Retinal pigment epithelial cell (primary cell): ENCODE results near the gene DUSP22.

Source experiments
- DNase-seq: peaks from one replicate; pipeline ENCODE4 v3.0.0-alpha.2; 2010; ENCODE audit warnings: low read depth
- H3K4me3 ChIP-seq: 2 replicates; pipeline ENCODE4 v1.5.1; 2011; ENCODE audit warnings: mild to moderate bottlenecking, low read length, control low read depth, moderate library complexity
- TF ChIP-seq, protein P1 (sequence below): conservative IDR thresholded peaks from 2 replicates; pipeline ENCODE4 v1.5.1; 2011; ENCODE audit warnings: low read depth, low read length, control low read depth, inconsistent platforms

The DUSP22 gene

DNA sequence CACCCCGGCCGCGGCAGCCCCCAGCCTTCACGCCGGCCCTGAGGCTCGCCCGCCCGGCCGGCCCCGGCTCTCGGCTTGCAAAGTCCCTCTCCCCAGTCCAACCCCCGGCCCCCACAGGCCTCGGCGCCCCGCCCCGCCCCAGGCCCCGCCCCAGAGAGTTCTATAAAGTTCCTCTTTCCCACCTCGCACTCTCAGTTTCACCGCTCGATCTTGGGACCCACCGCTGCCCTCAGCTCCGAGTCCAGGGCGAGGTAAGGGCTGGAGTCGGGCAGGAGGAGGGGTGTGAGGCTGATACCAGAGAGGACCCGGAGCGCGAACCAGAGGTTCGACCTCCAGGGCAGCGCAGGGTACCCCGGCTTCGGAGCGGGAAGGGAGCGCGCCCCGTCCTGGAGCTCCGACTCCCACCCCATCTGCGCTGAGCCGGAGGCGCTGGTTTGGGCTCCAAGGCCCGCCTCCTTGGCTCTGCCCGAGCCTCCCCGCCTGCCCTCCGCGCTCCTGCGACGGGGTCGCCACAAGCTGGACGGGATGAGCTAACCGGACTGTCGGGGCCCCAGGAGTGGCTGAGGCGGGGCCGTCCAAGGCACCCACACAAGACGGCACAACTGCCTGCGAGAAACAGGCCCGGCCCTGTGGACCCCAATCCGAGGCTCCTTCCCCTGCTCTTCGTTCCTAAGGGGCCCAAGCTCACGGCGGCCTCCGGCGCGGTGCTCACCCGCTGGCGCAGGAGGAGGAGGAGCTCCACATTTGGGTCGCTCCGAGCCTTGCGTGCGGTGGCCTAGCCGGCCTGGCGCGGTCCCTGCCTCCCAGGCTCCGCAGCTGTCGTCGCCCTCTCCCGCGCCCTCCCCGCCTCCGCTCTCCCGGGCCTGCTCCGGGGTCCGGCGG, 99.5 kb downstream of the DUSP22 start, which contains the start of gene IRF4:
IRF4 (plus strand) TSS at position 194 of the 882 bp plus-strand sequence. CDS start 1,401 bp downstream, outside the sequence.
- TF ChIP-seq, protein P1, sequence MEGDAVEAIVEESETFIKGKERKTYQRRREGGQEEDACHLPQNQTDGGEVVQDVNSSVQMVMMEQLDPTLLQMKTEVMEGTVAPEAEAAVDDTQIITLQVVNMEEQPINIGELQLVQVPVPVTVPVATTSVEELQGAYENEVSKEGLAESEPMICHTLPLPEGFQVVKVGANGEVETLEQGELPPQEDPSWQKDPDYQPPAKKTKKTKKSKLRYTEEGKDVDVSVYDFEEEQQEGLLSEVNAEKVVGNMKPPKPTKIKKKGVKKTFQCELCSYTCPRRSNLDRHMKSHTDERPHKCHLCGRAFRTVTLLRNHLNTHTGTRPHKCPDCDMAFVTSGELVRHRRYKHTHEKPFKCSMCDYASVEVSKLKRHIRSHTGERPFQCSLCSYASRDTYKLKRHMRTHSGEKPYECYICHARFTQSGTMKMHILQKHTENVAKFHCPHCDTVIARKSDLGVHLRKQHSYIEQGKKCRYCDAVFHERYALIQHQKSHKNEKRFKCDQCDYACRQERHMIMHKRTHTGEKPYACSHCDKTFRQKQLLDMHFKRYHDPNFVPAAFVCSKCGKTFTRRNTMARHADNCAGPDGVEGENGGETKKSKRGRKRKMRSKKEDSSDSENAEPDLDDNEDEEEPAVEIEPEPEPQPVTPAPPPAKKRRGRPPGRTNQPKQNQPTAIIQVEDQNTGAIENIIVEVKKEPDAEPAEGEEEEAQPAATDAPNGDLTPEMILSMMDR, result no peak
- no peak within 1 kb of the TSS for H3K4me3 ChIP-seq

GRCh38 chr6:392441-393390, 100.4 kb downstream of the DUSP22 start:
- TF ChIP-seq, protein P1, result no peak
- no peak overlapping the region for H3K4me3 ChIP-seq
- DNase-seq, result no peak

More for the DNA sequence above, 99.5 kb downstream of the DUSP22 start, which contains the start of gene IRF4:
- no peak for DNase-seq

DNA sequence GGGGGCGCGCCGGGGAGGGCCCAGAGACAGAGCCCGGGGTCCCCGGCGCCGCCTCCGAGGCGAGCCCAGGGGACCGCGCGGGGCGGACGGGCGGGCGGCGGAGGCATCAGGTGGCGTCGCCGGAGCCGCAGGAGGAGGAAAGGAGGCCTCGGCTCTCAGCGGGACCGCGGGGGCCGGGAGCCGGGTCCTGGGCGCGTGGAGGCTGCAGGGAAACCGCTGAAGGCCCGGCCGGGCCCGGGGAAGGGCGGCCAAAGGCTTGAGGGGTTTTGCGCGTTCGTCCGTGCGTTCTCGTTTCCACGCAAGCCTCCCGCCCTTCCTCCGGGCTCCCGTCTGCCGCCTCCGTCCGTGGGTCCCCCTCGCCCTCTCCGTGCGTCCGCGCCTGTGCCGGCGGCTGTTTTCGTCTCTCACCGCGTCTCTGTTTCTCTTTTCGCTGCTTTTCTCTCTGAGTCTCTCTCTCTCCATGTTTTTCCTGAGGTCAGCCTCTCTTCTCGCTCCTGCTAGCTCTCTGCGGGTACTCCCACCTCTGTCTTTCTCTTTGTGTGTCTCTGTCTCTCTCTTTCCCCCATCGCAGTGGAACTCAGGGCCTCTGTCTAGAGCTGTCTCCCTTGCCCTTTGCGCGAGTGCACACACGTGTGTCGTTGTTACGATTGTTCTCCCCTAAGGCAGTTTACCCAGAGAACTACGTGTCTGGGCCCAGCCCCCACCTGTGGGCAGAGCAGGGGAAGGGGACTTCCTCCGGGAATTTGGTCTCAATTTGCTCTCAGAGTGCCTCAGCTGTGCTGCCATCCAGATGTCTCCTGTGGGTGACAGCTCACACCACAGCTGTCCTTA, 101.3 kb downstream of the DUSP22 start:
- TF ChIP-seq, protein P1, result no peak
- no peak for DNase-seq
- no peak overlapping the region for H3K4me3 ChIP-seq

- no peak overlapping the region for H3K4me3 ChIP-seq
- TF ChIP-seq, protein P1, result no peak
- DNase-seq, result no peak
These were observed 102.5 kb downstream of the DUSP22 start for GRCh38 chr6:394641-395289.

GRCh38 chr6:395432-396125, 103.3 kb downstream of the DUSP22 start:
- no peak for DNase-seq
- TF ChIP-seq, protein P1, result no peak
- H3K4me3 ChIP-seq, result no peak overlapping the region
